GOT3 (cell line): ENCODE measurements around the gene NKX2-3.

Source experiments
- DNase-seq: peaks from one replicate; lab custom pipeline; 2025; ENCODE audit warnings: mixed read lengths; lab: John Stamatoyannopoulos, UW

Gene NKX2-3

GRCh38 chr10:99526861-99527504, 5.8 kb upstream of the NKX2-3 start:
- no peak for DNase-seq

GRCh38 chr10:99527526-99528493, 4.9 kb upstream of the NKX2-3 start:
- no peak for DNase-seq

GRCh38 chr10:99528494-99529441, 4.0 kb upstream of the NKX2-3 start:
- DNase-seq, result no peak

GRCh38 chr10:99529591-99530107, 3.1 kb upstream of the NKX2-3 start:
- DNase-seq, result no peak

- no peak for DNase-seq
Observed at GRCh38 chr10:99530108-99531025, 2.4 kb upstream of the NKX2-3 start.

GRCh38 chr10:99531026-99531695, 1.6 kb upstream of the NKX2-3 start:
- DNase-seq, result no peak

- no peak for DNase-seq
Observed at GRCh38 chr10:99531696-99532593, 797 bp upstream of the NKX2-3 start.

- no peak for DNase-seq
Observed at GRCh38 chr10:99533496-99534449, 1.0 kb downstream of the NKX2-3 start.

GRCh38 chr10:99534450-99534938, 1.8 kb downstream of the NKX2-3 start:
- DNase-seq, result no peak

- no peak for DNase-seq
Observed at GRCh38 chr10:99534939-99535763, 2.4 kb downstream of the NKX2-3 start.

GRCh38 chr10:99535764-99536337, 3.1 kb downstream of the NKX2-3 start:
- DNase-seq, result no peak

GRCh38 chr10:99536338-99537085, 3.8 kb downstream of the NKX2-3 start:
- no peak for DNase-seq

GRCh38 chr10:99537086-99537988, 4.6 kb downstream of the NKX2-3 start:
- DNase-seq, result no peak
